ENCODE measurements around the gene NUP214. TPM values are rescaled to one million over a fixed set of nuclear protein-coding genes. Genes with fewer than 3 reads are reported as not detected.
"Not testable (repeated sequence)": the region's sequence is repeated elsewhere in the genome, so short reads cannot be mapped to it uniquely, and the experiment has no call there.

NUP214 gene
- total RNA-seq, 1 donor from 2014 or later, result 32.6 TPM

- DNase-seq (ENCODE audit: low spot score), result no peak
- peaks cover 13% of the 10 kb centered on the region for H3K4me1 Mint-ChIP-seq (ENCODE audit: low read depth)
- H3K27ac Mint-ChIP-seq (ENCODE audit: unreplicated experiment), result no peak overlapping the region
- H3K36me3 Mint-ChIP-seq (ENCODE audit: low read depth), result peaks cover 35% of the 10 kb centered on the region
- TF ChIP-seq, protein P1, sequence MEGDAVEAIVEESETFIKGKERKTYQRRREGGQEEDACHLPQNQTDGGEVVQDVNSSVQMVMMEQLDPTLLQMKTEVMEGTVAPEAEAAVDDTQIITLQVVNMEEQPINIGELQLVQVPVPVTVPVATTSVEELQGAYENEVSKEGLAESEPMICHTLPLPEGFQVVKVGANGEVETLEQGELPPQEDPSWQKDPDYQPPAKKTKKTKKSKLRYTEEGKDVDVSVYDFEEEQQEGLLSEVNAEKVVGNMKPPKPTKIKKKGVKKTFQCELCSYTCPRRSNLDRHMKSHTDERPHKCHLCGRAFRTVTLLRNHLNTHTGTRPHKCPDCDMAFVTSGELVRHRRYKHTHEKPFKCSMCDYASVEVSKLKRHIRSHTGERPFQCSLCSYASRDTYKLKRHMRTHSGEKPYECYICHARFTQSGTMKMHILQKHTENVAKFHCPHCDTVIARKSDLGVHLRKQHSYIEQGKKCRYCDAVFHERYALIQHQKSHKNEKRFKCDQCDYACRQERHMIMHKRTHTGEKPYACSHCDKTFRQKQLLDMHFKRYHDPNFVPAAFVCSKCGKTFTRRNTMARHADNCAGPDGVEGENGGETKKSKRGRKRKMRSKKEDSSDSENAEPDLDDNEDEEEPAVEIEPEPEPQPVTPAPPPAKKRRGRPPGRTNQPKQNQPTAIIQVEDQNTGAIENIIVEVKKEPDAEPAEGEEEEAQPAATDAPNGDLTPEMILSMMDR (IDR thresholded peaks at IDR 0.05), result no peak
- no peaks in the 10 kb centered on the region for H3K27me3 Mint-ChIP-seq (ENCODE audit: low read depth)
- no peak overlapping the region for H3K4me3 Mint-ChIP-seq (ENCODE audit: unreplicated experiment)
- no peaks in the 10 kb centered on the region for H3K9me3 Mint-ChIP-seq (ENCODE audit: low read depth)
These were observed 72.8 kb downstream of the NUP214 start for GRCh38 chr9:131198041-131198715.

DNA sequence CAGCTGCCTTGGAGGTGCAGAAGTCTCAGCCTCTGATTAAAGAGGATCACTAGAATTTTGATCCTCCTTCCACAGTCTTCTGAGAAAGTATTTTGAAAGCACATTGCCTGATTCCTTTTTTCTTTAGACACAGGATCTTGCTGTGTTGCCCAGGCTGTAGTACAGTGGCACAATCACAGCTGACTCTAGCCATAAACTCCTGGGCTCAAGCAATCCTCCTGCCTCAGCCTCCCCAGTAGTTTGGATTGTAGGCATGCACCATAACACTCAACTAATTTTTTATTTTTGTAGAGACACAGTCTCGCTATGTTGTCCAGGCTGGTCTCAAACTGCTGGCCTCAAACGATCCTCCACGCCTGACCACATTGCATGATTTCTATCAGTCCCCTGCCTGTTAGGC lies 76.5 kb downstream of the NUP214 start:
- peaks cover 42% of the 10 kb centered on the region for H3K36me3 Mint-ChIP-seq (ENCODE audit: low read depth)
- no peak overlapping the region for H3K4me3 Mint-ChIP-seq (ENCODE audit: unreplicated experiment)
- DNase-seq (ENCODE audit: low spot score), result no peak
- TF ChIP-seq, protein P1 (IDR thresholded peaks at IDR 0.05), result no peak
- H3K27me3 Mint-ChIP-seq (ENCODE audit: low read depth), result no peaks in the 10 kb centered on the region
- H3K9me3 Mint-ChIP-seq (ENCODE audit: low read depth), result no peaks in the 10 kb centered on the region
- peaks cover 13% of the 10 kb centered on the region for H3K4me1 Mint-ChIP-seq (ENCODE audit: low read depth)
- no peak overlapping the region for H3K27ac Mint-ChIP-seq (ENCODE audit: unreplicated experiment)

DNA sequence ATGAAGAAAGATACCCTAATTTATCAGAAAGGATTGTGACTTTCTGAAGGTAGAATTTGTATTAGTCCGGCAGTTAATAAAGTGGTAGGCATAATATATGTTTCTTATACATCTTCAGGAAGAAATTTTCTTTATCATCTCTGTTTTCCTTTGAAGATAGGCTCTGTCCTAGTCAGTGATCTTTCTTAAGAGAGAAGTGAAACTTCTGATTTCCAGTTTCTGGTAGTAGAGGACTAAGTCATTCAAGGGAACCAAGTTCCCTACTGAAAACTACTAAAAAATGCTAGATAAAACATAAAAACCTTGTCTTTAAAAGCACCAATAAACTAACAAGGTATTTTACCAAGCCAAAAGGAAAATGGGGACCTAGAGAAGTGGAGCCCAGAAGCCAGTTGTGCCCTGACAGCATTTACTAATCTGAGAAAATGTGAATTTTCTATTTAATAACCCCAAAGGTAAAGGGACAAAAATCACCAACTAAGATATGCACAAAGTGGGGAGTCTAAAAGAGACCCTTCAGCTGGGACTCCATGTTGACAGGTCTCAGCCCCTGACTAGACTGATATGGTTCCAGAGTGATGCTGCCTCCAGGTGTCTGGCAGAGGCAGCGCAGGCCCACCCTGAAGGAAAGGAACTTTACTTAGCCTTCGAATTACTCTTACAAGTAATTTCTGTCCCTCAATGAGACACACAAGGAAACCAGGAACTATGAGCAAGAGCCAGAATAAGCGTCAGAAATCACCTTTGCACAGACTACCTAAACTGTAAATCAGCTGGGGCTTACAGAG lies 78.2 kb downstream of the NUP214 start:
- H3K4me1 Mint-ChIP-seq (ENCODE audit: low read depth), result peaks cover 13% of the 10 kb centered on the region
- H3K36me3 Mint-ChIP-seq (ENCODE audit: low read depth), result peaks cover 36% of the 10 kb centered on the region
- H3K27ac Mint-ChIP-seq (ENCODE audit: unreplicated experiment), result no peak overlapping the region

GRCh38 chr9:131204285-131204684 lies 78.9 kb downstream of the NUP214 start:
- no peak for DNase-seq (ENCODE audit: low spot score)
- TF ChIP-seq, protein P1 (IDR thresholded peaks at IDR 0.05), result no peak
- Mint-ChIP-seq H3K4me1 (ENCODE audit: low read depth) (peaks cover 13% of the 10 kb centered on the region), H3K9me3 (ENCODE audit: low read depth) (no peaks in the 10 kb centered on the region), H3K36me3 (ENCODE audit: low read depth) (peaks cover 35% of the 10 kb centered on the region), H3K27ac (ENCODE audit: unreplicated experiment) (no peak overlapping the region), H3K27me3 (ENCODE audit: low read depth) (no peaks in the 10 kb centered on the region), H3K4me3 (ENCODE audit: unreplicated experiment) (no peak overlapping the region)

More for the DNA sequence above, 78.2 kb downstream of the NUP214 start:
- H3K27me3 Mint-ChIP-seq (ENCODE audit: low read depth), result no peaks in the 10 kb centered on the region
- TF ChIP-seq, protein P1 (IDR thresholded peaks at IDR 0.05), result peak; percentile 45
- no peak for DNase-seq (ENCODE audit: low spot score)
- H3K9me3 Mint-ChIP-seq (ENCODE audit: low read depth), result no peaks in the 10 kb centered on the region
- no peak overlapping the region for H3K4me3 Mint-ChIP-seq (ENCODE audit: unreplicated experiment)

GRCh38 chr9:131206495-131206894 lies 81.1 kb downstream of the NUP214 start:
- no peak overlapping the region for H3K27ac Mint-ChIP-seq (ENCODE audit: unreplicated experiment)
- H3K9me3 Mint-ChIP-seq (ENCODE audit: low read depth), result peaks cover 14% of the 10 kb centered on the region
- DNase-seq (ENCODE audit: low spot score), result no peak
- TF ChIP-seq, protein P1 (IDR thresholded peaks at IDR 0.05), result no peak
- no peaks in the 10 kb centered on the region for H3K4me1 Mint-ChIP-seq (ENCODE audit: low read depth)
- peaks cover 45% of the 10 kb centered on the region for H3K36me3 Mint-ChIP-seq (ENCODE audit: low read depth)
- no peaks in the 10 kb centered on the region for H3K27me3 Mint-ChIP-seq (ENCODE audit: low read depth)
- no peak overlapping the region for H3K4me3 Mint-ChIP-seq (ENCODE audit: unreplicated experiment)

GRCh38 chr9:131211920-131212319 lies 86.5 kb downstream of the NUP214 start:
- DNase-seq (ENCODE audit: low spot score); H3K4me3 Mint-ChIP-seq (ENCODE audit: unreplicated experiment); H3K4me1 Mint-ChIP-seq (ENCODE audit: low read depth); H3K27me3 Mint-ChIP-seq (ENCODE audit: low read depth); H3K27ac Mint-ChIP-seq (ENCODE audit: unreplicated experiment): not testable (repeated sequence)
- Mint-ChIP-seq H3K9me3 (ENCODE audit: low read depth) (peaks cover 23% of the 10 kb centered on the region), H3K36me3 (ENCODE audit: low read depth) (peaks cover 33% of the 10 kb centered on the region)
